Spleen (tissue), 7 donors: ENCODE measurements around the gene PRR33.

Experiments
- CTCF ChIP-seq, 11 experiments: fragments of 200-600 bp in 7 of 11; fragments of 450-650 bp in 4 of 11; sonication (generic) in 4 of 11; IDR thresholded peaks in 8 of 11; conservative IDR thresholded peaks in 3 of 11; 1 replicate in 7 of 11; 2 replicates in 4 of 11; pipeline versions ENCODE4 v1.4.0 to v1.8.0; 2016 to 2021; ENCODE audit warnings: antibody characterized with exemption in 11 of 11, inconsistent platforms in 4 of 11, mild to moderate bottlenecking in 1 of 11
- POLR2A ChIP-seq, 3 donors: fragments of 450-650 bp; IDR thresholded peaks; one replicate each; pipeline ENCODE4 v1.5.1; 2017; ENCODE audit warnings: antibody characterized with exemption in 3 of 3, mild to moderate bottlenecking in 1 of 3
- POLR2AphosphoS5 ChIP-seq, 3 donors: sonication (generic); formaldehyde crosslinking; IDR thresholded peaks; one replicate each; pipeline ENCODE4 v1.5.1; 2017; ENCODE audit warnings: antibody characterized with exemption in 3 of 3
- donor health status: DM: no; HTN: no; CAD: no; lungs with moderate emphysema.
- donor health status: DM: no; HTN: no; CAD: no.
- donor health status: DM: no; HTN: no; CAD: no.

GRCh38 chr11:1896923-1897322, 5.2 kb upstream of the PRR33 start:
- TF ChIP-seq CTCF (IDR thresholded peaks at IDR 0.05 in 8 of 11, conservative IDR thresholded peaks at IDR 0.05 in 3 of 11) (no peak), POLR2AphosphoS5 (IDR thresholded peaks at IDR 0.05) (no peak), POLR2A (IDR thresholded peaks at IDR 0.05) (no peak)
